Measurements from ENCODE around the gene KLRC2.
"Not testable (repeated sequence)": the region's sequence is repeated elsewhere in the genome, so short reads cannot be mapped to it uniquely, and the experiment has no call there.

Gene KLRC2

GRCh38 chr12:10435816-10436215, at the start of gene KLRC2:
KLRC2 (minus strand) TSS chr12:10436010; CDS start chr12:10435986, 24 bp downstream.
- not testable (repeated sequence) for H3K4me3 ChIP-seq (ENCODE audit: low read depth, low read length)

GRCh38 chr12:10481901-10482300, 46.1 kb upstream of the KLRC2 start:
- H3K4me3 ChIP-seq (ENCODE audit: low read depth, low read length): not testable (repeated sequence)

GRCh38 chr12:10472808-10473207, 37.0 kb upstream of the KLRC2 start:
- H3K4me3 ChIP-seq (ENCODE audit: low read depth, low read length): not testable (repeated sequence)

GRCh38 chr12:10469701-10470100, 33.9 kb upstream of the KLRC2 start:
- H3K4me3 ChIP-seq (ENCODE audit: low read depth, low read length): no peak overlapping the region
- no peak for TF ChIP-seq CTCF (IDR thresholded peaks at IDR 0.05; ENCODE audit: borderline replicate concordance, insufficient read depth, low read depth, low read length)

GRCh38 chr12:10466311-10466710, 30.5 kb upstream of the KLRC2 start:
- H3K4me3 ChIP-seq (ENCODE audit: low read depth, low read length): no peak overlapping the region

GRCh38 chr12:10457760-10458159, 21.9 kb upstream of the KLRC2 start:
- no peak for TF ChIP-seq CTCF (IDR thresholded peaks at IDR 0.05; ENCODE audit: borderline replicate concordance, insufficient read depth, low read depth, low read length)
- no peak overlapping the region for H3K4me3 ChIP-seq (ENCODE audit: low read depth, low read length)

More at GRCh38 chr12:10466311-10466710, 30.5 kb upstream of the KLRC2 start:
- no peak for TF ChIP-seq CTCF (IDR thresholded peaks at IDR 0.05; ENCODE audit: borderline replicate concordance, insufficient read depth, low read depth, low read length)

- no peak overlapping the region for H3K4me3 ChIP-seq (ENCODE audit: low read depth, low read length)
- TF ChIP-seq CTCF (IDR thresholded peaks at IDR 0.05; ENCODE audit: borderline replicate concordance, insufficient read depth, low read depth, low read length): no peak
Measured at GRCh38 chr12:10456856-10457255, 21.0 kb upstream of the KLRC2 start.

DNA sequence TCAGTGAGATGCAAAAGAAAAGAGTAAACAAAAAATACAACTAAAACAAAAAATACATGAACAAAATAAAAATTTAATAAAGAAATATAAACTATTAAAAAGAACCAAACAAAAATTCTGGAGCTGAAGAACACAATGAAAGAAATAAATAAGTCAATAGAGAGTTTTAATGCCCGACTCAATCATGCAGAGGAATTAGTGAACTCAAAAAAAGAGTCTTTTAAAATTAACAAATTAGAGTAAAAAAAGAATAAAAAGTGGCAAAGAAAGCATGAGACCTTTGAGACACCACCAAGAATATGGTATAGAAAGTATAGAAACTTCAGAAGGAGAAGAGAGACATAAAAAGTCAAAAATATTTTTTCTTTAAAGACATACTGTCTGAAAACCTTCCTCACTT, 20.0 kb upstream of the KLRC2 start:
- no peak for TF ChIP-seq CTCF (IDR thresholded peaks at IDR 0.05; ENCODE audit: borderline replicate concordance, insufficient read depth, low read depth, low read length)
- no peak overlapping the region for H3K4me3 ChIP-seq (ENCODE audit: low read depth, low read length)

GRCh38 chr12:10454531-10454930, 18.7 kb upstream of the KLRC2 start:
- H3K4me3 ChIP-seq (ENCODE audit: low read depth, low read length): no peak overlapping the region
- no peak for TF ChIP-seq CTCF (IDR thresholded peaks at IDR 0.05; ENCODE audit: borderline replicate concordance, insufficient read depth, low read depth, low read length)

Measured in GM12875 (cell line).